HepG2 (cell line): ENCODE measurements around the gene PPP1R27. TPM values are rescaled to one million over a fixed set of nuclear protein-coding genes. Genes with fewer than 3 reads are reported as not detected.
A peak's percentile ranks its signal among the peaks of the same experiment; 100 is the strongest.

ENCODE experiments used
- ARNT ChIP-seq: fragments of 450-650 bp; IDR thresholded peaks from 2 replicates; pipeline ENCODE4 v1.6.1; 2017
- ARNT2 ChIP-seq: sonication (generic); formaldehyde crosslinking; IDR thresholded peaks from 2 replicates; pipeline ENCODE4 v1.8.0; 2022; ENCODE audit warnings: mild to moderate bottlenecking, low read depth, missing genetic modification reagents, moderate library complexity
- ATF2 ChIP-seq: sonication (generic); formaldehyde crosslinking; IDR thresholded peaks from 2 replicates; pipeline ENCODE4 v1.4.0; 2020; ENCODE audit warnings: missing genetic modification reagents
- EZH2 ChIP-seq: conservative IDR thresholded peaks from 2 replicates; pipeline ENCODE4 v1.6.1; 2012; ENCODE audit warnings: mild to moderate bottlenecking, low read depth, low read length, moderate library complexity
- IRF9 ChIP-seq: sonication (generic); formaldehyde crosslinking; IDR thresholded peaks from 2 replicates; pipeline ENCODE4 v1.8.0; 2022; ENCODE audit warnings: missing genetic modification reagents, mild to moderate bottlenecking, borderline replicate concordance
- KLF6 ChIP-seq: IDR thresholded peaks from 2 replicates; pipeline ENCODE4 v1.8.0; 2016; ENCODE audit warnings: missing biosample characterization, missing genetic modification reagents
- NFIC ChIP-seq: IDR thresholded peaks from 2 replicates; pipeline ENCODE4 v1.6.1; 2012; ENCODE audit warnings: mild to moderate bottlenecking, low read length, inconsistent platforms
- PRPF4 ChIP-seq: fragments of 200-400 bp; formaldehyde crosslinking; IDR thresholded peaks from 2 replicates; pipeline ENCODE4 v1.6.1; 2016; ENCODE audit warnings: low read length, low read depth; ENCODE audit not compliant: poor library complexity, severe bottlenecking
- SCMH1 ChIP-seq: sonication (generic); formaldehyde crosslinking; IDR thresholded peaks from 2 replicates; pipeline ENCODE4 v1.9.0; 2021; ENCODE audit warnings: missing genetic modification reagents, mild to moderate bottlenecking, borderline replicate concordance
- SMAD9 ChIP-seq: sonication (generic); formaldehyde crosslinking; IDR thresholded peaks from 2 replicates; pipeline ENCODE4 v1.5.1; 2020; ENCODE audit warnings: mild to moderate bottlenecking, missing genetic modification reagents
- THYN1 ChIP-seq: sonication (generic); formaldehyde crosslinking; IDR thresholded peaks from 2 replicates; pipeline ENCODE4 v1.8.1; 2023; ENCODE audit warnings: low read depth, mild to moderate bottlenecking, moderate library complexity, missing genetic modification reagents, borderline replicate concordance
- ZBTB7A ChIP-seq: sonication (generic); formaldehyde crosslinking; IDR thresholded peaks from 2 replicates; pipeline ENCODE4 v1.8.0; 2022; ENCODE audit warnings: mild to moderate bottlenecking, missing genetic modification reagents
- ZFP36L2 ChIP-seq: sonication (generic); formaldehyde crosslinking; IDR thresholded peaks from 2 replicates; pipeline ENCODE4 v1.4.0; 2020; ENCODE audit warnings: missing genetic modification reagents
- ZNF205 ChIP-seq: IDR thresholded peaks from 2 replicates; pipeline ENCODE4 v1.6.1; 2018; ENCODE audit warnings: missing biosample characterization, missing genetic modification reagents
- ZNF44 ChIP-seq: sonication (generic); formaldehyde crosslinking; IDR thresholded peaks from 2 replicates; pipeline ENCODE4 v1.5.1; 2020; ENCODE audit warnings: mild to moderate bottlenecking, missing genetic modification reagents
- ZNF609 ChIP-seq: sonication (generic); formaldehyde crosslinking; IDR thresholded peaks from 2 replicates; pipeline ENCODE4 v1.4.0; 2020; ENCODE audit warnings: mild to moderate bottlenecking, missing genetic modification reagents, borderline replicate concordance
- ZNF816 ChIP-seq: sonication (generic); formaldehyde crosslinking; IDR thresholded peaks from 2 replicates; pipeline ENCODE4 v1.8.0; 2022; ENCODE audit warnings: missing genetic modification reagents, mild to moderate bottlenecking, borderline replicate concordance
- ZSCAN12 ChIP-seq: sonication (generic); formaldehyde crosslinking; IDR thresholded peaks from 2 replicates; pipeline ENCODE4 v1.9.0; 2021; ENCODE audit warnings: mild to moderate bottlenecking, missing genetic modification reagents
- polyA plus RNA-seq, 8 experiments: library from polyadenylated mRNA; depleted of rRNA in 3 of 8; stranded (reverse) in 7 of 8; unstranded in 1 of 8; fragments of >200 nt; fragmentation: Illumina TruSeq in 4 of 8; extraction: Trizol in 4 of 8; gene quantifications; 2 replicates each; pipeline versions ENCODE4 v1.2.1 to v1.2.3, GENCODE V29; 2011 to 2016; ENCODE audit warnings: low read depth in 4 of 8, missing spikeins in 1 of 8, mixed read lengths in 1 of 8; ENCODE audit not compliant: insufficient read depth in 1 of 8
- total RNA-seq, 5 experiments: library from RNA; depleted of rRNA; stranded (reverse); fragments of >200 nt; fragmentation: Illumina TruSeq; extraction: Trizol; gene quantifications; 2 replicates each; pipeline ENCODE4 v1.2.3, GENCODE V29; 2016; ENCODE audit warnings: low read depth in 1 of 5
- TF ChIP-seq, protein P1 (sequence below): sonication (generic); formaldehyde crosslinking; IDR thresholded peaks from 2 replicates; pipeline ENCODE4 v1.4.0; 2020; ENCODE audit warnings: missing genetic modification reagents, borderline replicate concordance

PPP1R27 gene
- total and polyA plus RNA-seq, 2 of the 13 experiments (the other 11 are each of a cell fraction or from before 2014, with no cell fraction given): 0.17 to 1.00 TPM

GRCh38 chr17:81871387-81872230 is 36.8 kb upstream of the PPP1R27 start (continued):
- TF ChIP-seq ATF2 (CRISPR knock-in tag) (peak; percentile 69; the same call in 1 of the 2 replicates), ZBTB7A (CRISPR knock-in tag) (peak; percentile 98), THYN1 (CRISPR knock-in tag) (no peak), NFIC (no peak), ZNF205 (CRISPR knock-in tag) (peak; percentile 74; the same call in 1 of the 2 replicates), SCMH1 (CRISPR knock-in tag) (no peak), IRF9 (peak; percentile 98), PRPF4 (peak; percentile 90), ZFP36L2 (CRISPR knock-in tag) (no peak), ARNT (no peak), ZNF609 (no peak; the same call in 1 of the 2 replicates), ZNF44 (no peak), ZSCAN12 (peak; percentile 58; the same call in 1 of the 2 replicates), ZNF816 (peak; percentile 55; the same call in 1 of the 2 replicates), ARNT2 (CRISPR knock-in tag) (peak; percentile 96), SMAD9 (CRISPR knock-in tag) (peak; percentile 87; the same call in 1 of the 2 replicates), KLF6 (CRISPR knock-in tag) (no peak; the same call in 1 of the 2 replicates), EZH2 (no peak)
- TF ChIP-seq, protein P1, sequence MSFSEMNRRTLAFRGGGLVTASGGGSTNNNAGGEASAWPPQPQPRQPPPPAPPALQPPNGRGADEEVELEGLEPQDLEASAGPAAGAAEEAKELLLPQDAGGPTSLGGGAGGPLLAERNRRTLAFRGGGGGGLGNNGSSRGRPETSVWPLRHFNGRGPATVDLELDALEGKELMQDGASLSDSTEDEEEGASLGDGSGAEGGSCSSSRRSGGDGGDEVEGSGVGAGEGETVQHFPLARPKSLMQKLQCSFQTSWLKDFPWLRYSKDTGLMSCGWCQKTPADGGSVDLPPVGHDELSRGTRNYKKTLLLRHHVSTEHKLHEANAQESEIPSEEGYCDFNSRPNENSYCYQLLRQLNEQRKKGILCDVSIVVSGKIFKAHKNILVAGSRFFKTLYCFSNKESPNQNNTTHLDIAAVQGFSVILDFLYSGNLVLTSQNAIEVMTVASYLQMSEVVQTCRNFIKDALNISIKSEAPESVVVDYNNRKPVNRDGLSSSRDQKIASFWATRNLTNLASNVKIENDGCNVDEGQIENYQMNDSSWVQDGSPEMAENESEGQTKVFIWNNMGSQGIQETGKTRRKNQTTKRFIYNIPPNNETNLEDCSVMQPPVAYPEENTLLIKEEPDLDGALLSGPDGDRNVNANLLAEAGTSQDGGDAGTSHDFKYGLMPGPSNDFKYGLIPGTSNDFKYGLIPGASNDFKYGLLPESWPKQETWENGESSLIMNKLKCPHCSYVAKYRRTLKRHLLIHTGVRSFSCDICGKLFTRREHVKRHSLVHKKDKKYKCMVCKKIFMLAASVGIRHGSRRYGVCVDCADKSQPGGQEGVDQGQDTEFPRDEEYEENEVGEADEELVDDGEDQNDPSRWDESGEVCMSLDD (CRISPR knock-in tag): peak; percentile 74; the same call in 1 of the 2 replicates
